ENCODE data around the gene HSD17B14.
"Not testable (repeated sequence)": the region's sequence is repeated elsewhere in the genome, so short reads cannot be mapped to it uniquely, and the experiment has no call there.

Gene HSD17B14

DNA sequence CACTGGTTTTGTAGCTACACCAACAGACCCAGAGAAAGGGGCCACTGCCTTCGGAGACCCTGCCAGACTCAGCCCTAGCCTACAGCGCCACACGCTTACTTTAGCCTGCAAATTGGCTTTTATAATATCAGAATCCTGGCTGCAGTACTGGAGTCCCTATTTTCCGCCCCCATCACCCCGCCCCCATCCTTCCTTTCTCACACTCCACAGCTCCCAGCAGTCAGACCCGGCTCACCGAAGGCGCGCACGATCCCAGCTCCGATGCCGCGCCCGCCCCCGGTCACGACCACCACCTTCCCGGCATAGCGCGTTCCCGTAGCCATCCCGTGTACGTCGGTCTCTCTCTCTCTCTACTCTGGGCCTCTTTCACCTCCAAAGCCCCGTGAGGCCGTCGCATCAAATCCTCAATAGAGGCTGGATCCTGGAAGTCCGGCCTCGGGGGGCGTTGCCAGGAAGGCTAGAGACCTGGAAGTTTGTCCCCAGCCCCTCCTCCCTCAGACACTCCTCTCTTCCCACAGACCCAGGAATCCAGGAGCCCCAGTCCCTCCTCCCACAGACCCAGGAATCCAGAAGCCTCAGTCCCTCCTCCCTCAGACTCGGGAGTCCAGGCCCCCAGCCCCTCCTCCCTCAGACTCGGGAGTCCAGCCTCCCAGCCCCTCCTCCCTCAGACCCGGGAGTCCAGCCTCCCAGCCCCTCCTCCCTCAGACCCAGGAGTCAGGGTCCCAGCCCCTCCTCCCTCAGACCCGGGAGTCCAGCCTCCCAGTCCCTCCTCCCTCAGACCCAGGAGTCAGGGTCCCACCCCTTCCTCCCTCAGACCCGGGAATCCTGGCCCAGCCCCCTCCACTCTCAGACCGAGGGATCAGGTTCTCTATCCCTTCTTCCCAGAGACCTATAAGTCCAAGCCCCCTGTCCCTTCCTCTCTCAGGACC is at the start of gene HSD17B14:
Gene HSD17B14 (minus strand): TSS at position 403 of the 929 bp plus-strand sequence. CDS start 80 bp downstream, at position 323.
- DNase-seq = no peak

DNA sequence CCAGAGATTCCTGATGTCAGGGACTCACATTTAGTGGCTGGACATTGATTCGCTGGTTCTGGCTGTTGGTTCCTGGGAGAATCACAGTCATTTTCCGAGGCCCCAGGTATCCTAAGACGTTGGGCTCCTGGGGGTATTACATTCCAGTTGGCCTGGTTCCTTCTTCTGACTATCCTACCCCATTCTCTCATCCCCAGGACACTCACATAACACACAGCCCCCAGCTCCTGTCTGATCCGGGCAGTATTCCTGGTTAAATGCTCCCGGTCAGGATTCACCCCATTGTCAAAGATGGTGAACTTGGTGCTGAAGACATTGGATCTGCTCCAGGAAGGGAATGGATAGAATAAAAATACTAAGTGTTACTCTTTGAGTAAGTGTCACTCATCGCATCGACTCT is 47.4 kb upstream of the HSD17B14 start:
- DNase-seq = no peak

DNA sequence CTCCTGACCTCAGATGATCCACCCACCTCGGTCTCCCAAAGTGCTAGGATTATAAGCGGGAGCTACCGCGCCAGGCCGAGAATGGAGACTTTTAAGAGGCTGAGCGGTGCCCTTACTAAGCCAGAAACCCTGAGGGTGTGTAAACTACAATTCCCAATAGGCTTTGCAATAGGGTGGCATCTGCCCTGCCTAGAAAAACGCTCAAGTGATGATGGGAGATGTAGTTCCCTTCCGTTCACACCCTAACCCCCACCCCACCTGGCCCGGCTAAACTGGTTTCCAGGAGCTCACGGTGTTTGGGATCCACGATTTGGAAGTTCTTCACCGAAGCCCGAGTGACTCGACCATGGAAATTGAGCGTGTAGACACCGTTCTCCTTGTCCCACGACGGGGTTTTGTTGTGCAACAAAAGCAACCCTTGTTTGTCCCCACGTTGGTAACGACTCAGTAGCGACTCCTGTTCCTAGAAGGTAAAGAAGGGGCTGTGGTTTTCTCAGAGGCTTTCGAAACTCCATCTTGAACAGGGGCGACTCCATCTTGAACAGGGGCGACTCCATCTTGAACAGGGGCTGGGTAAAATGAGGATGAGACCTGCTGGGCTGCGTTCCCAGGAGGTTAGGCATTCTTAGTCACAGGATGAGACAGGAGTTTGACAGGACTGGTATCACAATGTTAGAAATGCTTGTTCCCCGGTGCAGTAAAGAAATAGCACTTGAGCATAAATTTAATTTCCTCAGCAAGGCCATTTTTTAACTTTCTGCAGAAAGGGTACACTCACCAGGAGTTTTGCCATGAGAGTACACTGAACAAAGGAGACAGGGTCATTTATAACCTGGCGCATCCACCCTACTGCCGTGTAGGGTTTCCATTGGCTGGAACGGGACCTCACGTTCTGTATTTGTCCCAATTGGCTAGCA is 45.7 kb upstream of the HSD17B14 start:
- peak; percentile 38 for DNase-seq

DNA sequence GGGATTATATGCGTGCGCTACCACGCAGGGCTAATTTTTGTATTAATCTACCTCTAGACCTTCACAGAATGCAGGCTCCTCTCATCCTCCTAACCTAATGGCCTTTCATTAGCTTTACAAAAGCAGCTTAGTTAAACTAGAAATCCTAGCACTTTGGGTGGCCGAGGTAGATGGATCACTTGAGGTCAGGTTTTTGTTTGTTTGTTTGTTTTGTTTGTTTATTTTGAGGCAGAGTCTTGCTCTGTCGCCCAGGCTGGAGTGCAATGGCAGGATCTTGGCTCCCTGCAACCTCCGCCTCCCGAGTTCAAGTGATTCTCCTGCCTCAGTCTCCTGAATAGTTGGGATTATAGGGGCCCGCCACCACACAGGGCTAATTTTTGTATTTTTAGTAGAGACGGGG is 43.4 kb upstream of the HSD17B14 start:
- DNase-seq = not testable (repeated sequence)

DNA sequence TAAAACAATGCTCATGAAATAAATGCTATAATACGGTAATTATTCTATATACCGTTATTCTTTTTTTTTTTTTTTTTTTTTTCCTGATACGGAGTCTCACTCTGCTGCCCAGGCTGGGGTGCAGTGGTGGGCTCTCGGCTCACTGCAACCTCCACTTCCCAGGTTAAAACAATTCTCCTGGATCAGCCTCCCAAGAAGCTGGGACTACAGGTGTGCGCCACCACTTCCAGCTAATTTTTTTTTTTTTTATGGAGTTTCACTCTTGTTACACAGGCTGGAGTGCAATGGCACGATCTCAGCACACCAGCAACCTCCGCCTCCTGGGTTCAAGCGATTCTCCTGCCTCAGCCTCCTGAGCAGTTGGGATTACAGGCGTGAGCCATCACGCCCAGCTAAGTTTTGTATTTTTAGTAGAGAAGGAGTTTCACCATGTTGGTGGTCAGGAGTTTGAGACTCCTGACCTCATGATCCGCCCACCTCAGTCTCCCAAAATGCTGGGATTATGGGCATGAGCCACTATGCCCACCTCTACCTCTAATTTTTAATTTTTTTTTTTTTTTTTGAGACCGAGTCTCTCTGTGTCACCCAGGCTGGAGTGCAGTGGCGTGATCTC is 42.8 kb upstream of the HSD17B14 start:
- no peak for DNase-seq

DNA sequence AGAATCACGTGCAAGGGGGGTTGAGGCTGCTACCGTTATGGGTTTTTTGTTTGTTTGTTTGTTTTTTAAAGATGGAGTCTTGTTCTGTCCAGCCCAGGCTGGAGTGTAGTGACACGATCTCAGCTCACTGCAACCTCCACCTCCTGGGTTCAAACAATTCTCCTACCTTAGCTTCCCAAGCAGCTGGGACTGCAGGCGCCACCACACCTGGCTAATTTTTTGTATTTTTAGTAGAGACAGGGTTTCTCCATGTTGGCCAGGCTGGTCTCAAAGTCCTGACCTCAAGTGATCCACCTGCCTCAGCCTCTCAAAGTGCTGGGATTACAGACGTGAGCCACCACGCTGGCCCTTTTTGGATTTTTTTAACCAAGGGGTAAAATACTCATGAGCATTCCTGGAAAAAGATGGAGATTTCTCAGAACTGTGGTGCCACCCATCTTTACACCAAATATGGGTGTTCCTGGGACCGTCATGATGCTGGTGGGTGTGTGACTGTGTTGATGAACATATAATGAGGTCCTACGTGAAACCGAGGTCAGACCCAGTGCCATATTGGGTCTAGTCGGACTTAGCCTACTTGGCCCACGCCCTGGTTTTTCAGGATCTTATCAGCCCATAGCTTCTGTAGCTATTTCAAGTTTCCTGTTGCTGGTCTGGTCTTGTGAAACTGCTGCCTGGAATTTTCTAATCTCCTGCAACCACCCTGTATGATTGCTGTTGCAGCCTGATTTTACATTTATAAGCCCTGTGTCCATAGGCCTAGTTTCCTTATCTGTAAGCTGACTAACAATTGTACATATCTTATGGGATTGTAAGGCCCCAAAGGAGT is 42.1 kb upstream of the HSD17B14 start:
- DNase-seq = peak; percentile 43

DNA sequence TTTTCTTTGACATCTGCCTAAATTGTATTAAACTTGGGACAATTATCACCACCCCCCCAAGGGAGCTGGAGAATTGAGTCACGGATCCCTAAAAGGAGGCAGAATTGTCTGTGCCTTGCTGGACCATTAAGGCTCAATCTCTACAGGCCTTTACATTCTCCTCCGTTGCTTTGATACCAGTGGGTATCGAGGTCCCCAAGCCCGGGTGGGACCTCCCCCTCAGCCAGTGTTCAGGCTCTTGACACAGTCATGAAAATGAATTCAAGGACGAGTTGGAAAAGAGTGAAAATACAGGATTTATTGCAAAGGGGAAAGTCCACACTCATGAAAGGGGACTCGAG is 41.5 kb upstream of the HSD17B14 start:
- DNase-seq = no peak

DNA sequence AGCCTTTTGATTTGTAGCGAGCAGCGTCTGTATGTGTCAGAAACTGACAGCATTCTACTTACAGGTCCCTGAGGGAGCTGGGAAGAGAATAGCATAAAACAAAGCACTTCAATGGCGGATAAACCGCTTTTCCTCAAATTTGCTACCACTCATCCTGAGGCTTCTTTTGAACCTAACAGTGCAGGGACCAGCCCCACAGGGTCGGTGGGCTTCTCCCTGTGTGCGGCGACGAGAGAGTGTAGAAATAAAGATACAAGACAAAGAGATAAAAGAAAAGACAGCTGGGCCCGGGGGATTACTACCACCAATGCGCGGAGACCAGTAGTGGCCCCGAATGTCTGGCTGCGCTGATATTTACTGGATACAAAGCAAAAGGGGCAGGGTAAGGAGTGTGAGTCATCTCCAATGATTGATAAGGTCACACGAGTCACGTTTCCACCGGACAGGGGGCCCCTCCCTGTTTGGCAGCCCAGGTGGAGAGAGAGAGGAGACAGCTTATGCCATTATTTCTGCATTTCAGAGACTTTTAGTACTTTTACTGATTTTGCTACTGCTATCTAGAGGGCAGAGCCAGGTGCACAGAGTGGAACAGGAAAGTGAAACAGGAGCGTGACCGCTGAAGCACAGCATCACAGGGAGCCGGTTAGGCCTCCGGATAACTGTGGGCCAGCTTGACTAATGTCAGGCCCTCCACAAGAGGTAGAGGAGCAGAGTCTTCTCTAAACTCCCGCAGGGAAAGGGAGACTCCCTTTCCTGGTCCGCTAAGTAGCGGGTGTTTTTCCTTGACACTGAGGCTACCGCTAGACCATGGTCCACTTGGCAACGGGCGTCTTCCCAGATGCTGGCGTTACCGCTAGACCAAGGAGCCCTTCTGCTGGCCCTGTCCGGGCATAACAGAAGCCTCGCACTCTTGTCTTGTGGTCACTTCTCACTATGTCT is 40.0 kb upstream of the HSD17B14 start:
- DNase-seq = peak; percentile 65

DNA sequence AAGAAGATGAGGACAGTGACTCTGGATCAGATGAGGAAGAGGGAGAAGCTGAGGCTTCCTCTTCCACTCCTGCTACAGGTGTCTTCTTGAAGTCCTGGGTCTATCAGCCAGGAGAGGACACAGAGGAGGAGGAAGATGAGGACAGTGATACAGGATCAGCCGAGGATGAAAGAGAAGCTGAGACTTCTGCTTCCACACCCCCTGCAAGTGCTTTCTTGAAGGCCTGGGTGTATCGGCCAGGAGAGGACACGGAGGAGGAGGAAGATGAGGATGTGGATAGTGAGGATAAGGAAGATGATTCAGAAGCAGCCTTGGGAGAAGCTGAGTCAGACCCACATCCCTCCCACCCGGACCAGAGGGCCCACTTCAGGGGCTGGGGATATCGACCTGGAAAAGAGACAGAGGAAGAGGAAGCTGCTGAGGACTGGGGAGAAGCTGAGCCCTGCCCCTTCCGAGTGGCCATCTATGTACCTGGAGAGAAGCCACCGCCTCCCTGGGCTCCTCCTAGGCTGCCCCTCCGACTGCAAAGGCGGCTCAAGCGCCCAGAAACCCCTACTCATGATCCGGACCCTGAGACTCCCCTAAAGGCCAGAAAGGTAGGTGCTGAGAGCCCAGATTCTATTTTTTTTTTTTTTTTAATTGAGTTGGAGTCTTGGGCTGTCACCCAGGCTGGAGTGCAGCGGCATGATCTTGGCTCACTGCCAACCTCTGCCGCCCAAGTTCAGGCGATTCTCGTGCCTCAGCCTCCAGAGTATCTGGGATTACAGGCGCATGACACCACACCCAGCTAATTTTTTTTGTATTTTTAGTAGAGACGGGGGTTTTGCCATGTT is 38.2 kb upstream of the HSD17B14 start:
- peak; percentile 37 for DNase-seq

DNA sequence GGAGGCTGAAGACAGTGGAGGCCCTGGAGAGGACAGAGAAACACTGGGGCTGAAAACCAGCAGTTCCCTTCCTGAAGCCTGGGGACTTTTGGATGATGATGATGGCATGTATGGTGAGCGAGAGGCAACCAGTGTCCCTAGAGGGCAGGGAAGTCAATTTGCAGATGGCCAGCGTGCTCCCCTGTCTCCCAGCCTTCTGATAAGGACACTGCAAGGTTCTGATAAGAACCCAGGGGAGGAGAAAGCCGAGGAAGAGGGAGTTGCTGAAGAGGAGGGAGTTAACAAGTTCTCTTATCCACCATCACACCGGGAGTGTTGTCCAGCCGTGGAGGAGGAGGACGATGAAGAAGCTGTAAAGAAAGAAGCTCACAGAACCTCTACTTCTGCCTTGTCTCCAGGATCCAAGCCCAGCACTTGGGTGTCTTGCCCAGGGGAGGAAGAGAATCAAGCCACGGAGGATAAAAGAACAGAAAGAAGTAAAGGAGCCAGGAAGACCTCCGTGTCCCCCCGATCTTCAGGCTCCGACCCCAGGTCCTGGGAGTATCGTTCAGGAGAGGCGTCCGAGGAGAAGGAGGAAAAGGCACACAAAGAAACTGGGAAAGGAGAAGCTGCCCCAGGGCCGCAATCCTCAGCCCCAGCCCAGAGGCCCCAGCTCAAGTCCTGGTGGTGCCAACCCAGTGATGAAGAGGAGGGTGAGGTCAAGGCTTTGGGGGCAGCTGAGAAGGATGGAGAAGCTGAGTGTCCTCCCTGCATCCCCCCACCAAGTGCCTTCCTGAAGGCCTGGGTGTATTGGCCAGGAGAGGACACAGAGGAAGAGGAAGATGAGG is 37.4 kb upstream of the HSD17B14 start:
- no peak for DNase-seq

DNA sequence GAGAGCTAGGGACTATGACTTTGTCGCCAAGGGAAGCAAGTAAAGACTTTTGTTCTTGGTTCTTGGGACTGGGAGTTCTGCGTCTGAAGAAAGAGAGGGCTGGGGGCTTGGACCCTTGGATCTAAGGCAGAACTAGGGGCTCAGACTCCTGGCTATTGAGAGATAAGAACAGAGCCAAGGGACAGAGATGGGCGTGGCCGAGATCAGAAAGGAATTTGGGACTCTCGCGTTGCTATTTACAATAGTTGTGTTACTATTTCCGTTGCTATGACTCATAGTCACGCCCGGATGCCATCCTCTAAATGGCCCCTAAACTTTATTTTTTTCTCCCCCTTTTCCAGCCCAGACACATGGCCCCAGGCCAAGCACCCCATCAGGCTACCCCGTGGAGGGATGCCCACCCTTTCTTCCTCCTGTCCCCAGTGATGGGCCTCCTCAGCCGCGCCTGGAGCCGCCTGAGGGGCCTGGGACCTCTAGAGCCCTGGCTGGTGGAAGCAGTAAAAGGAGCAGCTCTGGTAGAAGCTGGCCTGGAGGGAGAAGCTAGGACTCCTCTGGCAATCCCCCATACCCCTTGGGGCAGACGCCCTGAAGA is 36.7 kb upstream of the HSD17B14 start:
- peak; percentile 81 for DNase-seq

DNA sequence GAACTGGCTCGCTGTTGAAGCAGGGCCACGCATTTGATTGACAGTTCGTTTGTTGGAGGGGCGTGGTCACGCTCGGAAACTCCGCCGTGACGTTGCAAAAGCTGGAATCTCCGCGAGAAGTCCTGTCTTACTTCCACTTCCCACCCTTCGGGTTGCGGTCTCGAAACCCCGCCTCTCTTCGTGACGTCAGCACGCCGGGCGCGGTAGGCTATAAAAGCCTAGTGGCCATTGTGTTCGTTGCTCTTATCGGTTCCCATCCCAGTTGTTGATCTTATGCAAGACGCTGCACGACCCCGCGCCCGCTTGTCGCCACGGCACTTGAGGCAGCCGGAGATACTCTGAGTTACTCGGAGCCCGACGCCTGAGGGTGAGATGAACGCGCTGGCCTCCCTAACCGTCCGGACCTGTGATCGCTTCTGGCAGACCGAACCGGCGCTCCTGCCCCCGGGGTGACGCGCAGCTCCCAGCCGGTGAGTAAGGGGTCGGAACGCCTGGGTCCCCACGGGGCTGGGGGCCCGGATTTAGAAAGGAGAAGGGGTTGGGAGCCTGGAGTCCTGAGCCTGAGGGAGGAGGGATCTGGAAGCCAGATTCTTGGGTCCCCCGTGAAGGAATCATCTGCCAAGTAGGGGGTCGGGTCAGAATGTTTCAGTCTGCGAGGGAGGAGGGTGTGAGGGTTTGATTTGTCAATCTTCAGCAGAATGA is 36.0 kb upstream of the HSD17B14 start, which contains the start of gene PPP1R15A:
Gene PPP1R15A (plus strand): TSS at position 240 of the 702 bp plus-strand sequence. CDS start 813 bp downstream, outside the sequence.
- DNase-seq = peak; percentile 100

DNA sequence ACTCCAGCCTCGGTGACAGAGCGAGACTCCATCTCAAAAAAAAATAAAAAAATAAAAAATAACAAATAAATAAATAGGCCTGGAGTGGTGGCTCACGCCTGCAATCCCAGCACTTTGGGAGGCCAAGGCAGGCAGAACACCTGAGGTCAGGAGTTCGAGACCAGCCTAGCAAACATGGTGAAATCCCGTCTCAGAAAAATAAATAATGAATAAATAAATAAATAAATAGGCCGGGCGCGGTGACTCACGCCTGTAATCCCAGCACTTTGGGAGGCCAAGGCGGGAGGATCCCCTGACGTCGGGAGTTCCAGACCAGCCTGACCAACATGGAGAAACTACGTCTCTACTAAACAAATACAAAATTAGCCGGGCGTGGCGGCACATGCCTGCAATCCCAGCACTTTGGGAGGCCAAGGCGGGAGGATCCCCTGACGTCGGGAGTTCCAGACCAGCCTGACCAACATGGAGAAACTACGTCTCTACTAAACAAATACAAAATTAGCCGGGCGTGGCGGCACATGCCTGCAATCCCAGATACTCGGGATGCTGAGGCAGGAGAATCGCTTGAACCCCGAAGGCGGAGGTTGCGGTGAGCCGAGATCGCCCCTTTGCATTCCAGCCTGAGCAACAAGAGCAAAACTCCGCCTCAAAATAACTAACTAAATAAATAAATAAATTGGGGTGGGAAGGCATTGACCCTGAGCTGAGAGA is 35.3 kb upstream of the HSD17B14 start:
- not testable (repeated sequence) for DNase-seq

DNA sequence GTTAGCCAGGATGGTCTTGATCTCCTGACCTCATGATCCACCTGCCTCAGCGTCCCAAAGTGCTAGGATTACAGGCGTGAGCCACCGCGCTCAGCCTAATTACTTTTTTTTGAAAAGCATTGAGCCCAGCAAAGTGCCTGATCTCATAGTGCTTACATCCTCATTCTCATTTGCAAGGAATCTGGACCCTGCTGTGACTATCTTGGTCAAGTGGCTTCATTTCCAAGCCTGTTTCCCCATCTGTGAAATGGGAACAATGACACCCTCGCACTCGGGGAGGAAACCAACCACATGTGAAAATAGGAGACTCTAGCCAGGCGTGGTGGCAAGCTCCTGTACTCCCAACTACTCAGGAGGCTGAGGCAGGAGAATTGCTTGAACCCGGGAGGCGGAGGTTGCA is 33.8 kb upstream of the HSD17B14 start:
- no peak for DNase-seq

DNA sequence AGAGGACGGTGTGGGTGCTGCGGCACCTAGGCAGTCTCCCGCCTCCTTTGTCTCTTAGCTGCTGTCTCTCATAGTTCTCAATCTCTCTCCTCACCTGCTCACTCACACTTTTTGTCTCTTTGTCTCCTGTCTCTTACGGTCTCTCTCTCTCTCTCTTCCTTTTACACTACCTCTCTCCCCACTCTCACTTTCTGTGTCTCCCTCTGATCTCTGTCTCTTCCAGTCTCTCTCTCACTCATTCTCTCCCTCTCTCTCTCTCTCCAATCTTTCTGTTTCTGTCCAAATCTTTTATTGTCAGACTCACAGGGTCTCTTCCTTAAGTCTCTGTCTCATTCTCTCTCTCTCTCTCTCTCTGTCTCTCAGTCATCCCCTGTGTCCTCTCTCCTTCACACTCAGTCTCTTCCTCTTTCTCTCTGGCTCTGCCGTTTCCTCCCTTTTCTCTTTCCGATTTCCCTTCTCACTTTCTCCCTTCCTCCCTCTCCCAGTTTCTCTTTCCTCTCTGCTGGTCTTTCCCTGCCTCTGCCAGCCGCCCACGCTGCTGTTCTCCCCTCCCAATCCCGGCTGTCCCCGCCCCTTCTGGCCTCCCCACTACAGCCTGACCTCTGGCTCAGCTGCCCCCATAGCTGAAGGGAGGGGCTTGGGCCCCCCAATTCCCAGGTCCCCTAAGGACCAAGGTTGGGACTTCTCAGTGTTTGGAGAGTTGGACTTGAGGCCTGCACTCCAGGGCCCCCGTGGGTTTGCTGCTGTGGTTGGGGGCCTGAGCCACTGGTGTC is 32.0 kb upstream of the HSD17B14 start, which contains the start of gene PLEKHA4:
Gene PLEKHA4 (minus strand): TSS at position 504 of the 773 bp plus-strand sequence. CDS start 997 bp downstream, outside the sequence.
- DNase-seq = no peak

DNA sequence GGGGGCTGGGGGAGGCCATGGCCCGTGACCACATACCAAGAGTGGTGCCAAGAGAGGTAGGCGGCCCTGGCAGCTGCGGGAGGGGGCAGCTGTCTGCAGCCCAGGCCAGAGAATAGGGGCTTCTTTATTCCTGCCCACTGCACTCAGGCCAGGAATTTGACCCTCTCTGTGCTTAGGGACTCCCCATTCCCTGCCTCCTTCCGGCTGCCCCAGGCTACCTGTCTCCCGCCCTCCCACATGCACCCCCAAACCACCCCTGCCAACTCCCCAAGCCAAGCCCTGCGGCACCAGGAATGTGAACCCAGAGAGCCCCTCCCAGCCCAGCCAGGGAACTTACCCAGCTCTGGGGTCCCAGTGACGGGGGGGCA is 31.4 kb upstream of the HSD17B14 start:
- DNase-seq = no peak

Data from stimulated activated CD8-positive, alpha-beta memory T cell treated with anti-CD3 and anti-CD28 coated beads, Interleukin-4, amount 100 ng/mL, for 48 hours (primary cell).